Gastroesophageal sphincter (tissue), 4 donors: ENCODE data around the gene OCIAD1. TPM values are rescaled to one million over a fixed set of nuclear protein-coding genes. Genes with fewer than 3 reads are reported as not detected.
"Not testable (repeated sequence)": the region's sequence is repeated elsewhere in the genome, so short reads cannot be mapped to it uniquely, and the experiment has no call there.

Experiments used
- ATAC-seq: fragments of 150-250 bp; one replicate; pipeline ENCODE4 v1.9.1; 2016; ENCODE audit warnings: mild to moderate bottlenecking, moderate library complexity
- H3K27ac ChIP-seq, 4 donors: fragments of 200-600 bp; sonication (generic) in 3 of 4; 1 replicate in 3 of 4; 2 replicates in 1 of 4; pipeline ENCODE4 v1.5.1; 2016 to 2019
- H3K27me3 ChIP-seq: fragments of 200-600 bp; sonication (generic); one replicate; pipeline ENCODE4 v1.5.1; 2019
- H3K36me3 ChIP-seq, 2 donors: fragments of 200-600 bp; sonication (generic); one replicate each; pipeline ENCODE4 v1.5.1; 2019; ENCODE audit warnings: control low read depth in 1 of 2
- H3K4me1 ChIP-seq, 3 donors: fragments of 200-600 bp; sonication (generic); 1 replicate in 2 of 3; 2 replicates in 1 of 3; pipeline ENCODE4 v1.5.1; 2016 to 2019; ENCODE audit warnings: control low read depth in 2 of 3
- H3K4me3 ChIP-seq, 2 donors: fragments of 200-600 bp; sonication (generic); one replicate each; pipeline ENCODE4 v1.5.1; 2019; ENCODE audit warnings: mild to moderate bottlenecking in 1 of 2, moderate library complexity in 1 of 2
- H3K9me3 ChIP-seq, 3 donors: fragments of 200-600 bp; sonication (generic); one replicate each; pipeline ENCODE4 v1.5.1; 2017 to 2019; ENCODE audit warnings: control low read depth in 2 of 3
- EP300 ChIP-seq: sonication (generic); formaldehyde crosslinking; IDR thresholded peaks from one replicate; pipeline ENCODE4 v1.6.1; 2017; ENCODE audit warnings: antibody characterized with exemption, mild to moderate bottlenecking
- POLR2A ChIP-seq, 2 donors: fragments of 450-650 bp; IDR thresholded peaks; one replicate each; pipeline ENCODE4 v1.6.1; 2017; ENCODE audit warnings: antibody characterized with exemption in 2 of 2, mild to moderate bottlenecking in 2 of 2, moderate library complexity in 1 of 2
- POLR2AphosphoS5 ChIP-seq: sonication (generic); formaldehyde crosslinking; IDR thresholded peaks from one replicate; pipeline ENCODE4 v1.6.1; 2017; ENCODE audit warnings: antibody characterized with exemption
- WGBS, 2 donors: methylation state at CpG; one replicate each; pipeline ENCODE4 v1.1.5; 2018; ENCODE audit warnings: low coverage in 1 of 2; 5-methylcytosine and 5-hydroxymethylcytosine counted together
- total RNA-seq, 4 donors: library from RNA; depleted of rRNA; stranded (reverse); fragments of >200 nt; gene quantifications; one replicate each; pipeline ENCODE4 v1.1.0, GENCODE V29; 2016
- TF ChIP-seq, protein P1 (sequence below), 4 experiments: fragments of 200-600 bp in 2 of 4; fragments of 450-650 bp in 2 of 4; sonication (generic) in 1 of 4; IDR thresholded peaks; one replicate each; pipeline ENCODE4 v1.5.1; 2017 to 2019; ENCODE audit warnings: antibody characterized with exemption in 4 of 4, mild to moderate bottlenecking in 2 of 4, moderate library complexity in 2 of 4

The OCIAD1 gene
- total RNA-seq, 4 donors from 2014 or later, result 97.3 to 134 (median 116) TPM

DNA sequence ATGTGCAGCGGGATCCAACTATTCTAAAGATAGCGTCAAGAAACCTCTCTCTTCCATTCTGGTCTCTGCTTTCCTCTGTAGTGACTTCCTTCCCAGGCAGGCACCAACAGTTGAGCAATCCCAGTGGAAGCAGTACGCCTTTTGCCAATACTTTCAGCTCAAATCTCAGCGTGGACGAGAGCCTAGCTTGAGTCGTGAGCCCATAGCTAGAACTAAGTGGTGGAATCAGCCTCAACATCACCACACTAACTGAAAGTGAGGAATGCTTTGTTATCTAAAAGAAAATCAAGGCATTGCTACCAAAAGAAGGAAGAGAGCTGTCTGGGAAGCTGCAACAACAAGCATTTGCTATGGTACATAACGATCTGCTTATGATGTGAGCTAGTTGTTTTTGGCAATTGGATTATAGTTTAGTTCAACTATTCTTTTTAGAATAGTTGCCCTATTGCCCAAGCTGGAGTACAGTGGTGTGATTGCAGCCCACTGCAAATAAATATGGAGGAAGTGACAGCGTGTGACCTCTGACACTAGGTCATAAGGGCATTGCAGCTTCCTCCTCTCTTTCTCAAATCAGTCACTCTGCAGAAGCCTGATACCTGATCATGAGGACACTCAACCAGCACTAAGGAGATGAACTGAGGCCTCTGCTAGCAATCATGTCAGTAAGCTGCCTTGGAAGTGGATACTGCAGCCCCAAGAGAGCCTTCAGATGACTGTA, 26.1 kb upstream of the OCIAD1 start:
- H3K4me1 ChIP-seq, result peaks cover 0 to 14% (median 0%) of the 10 kb centered on the region in 3 donors
- no peak for ATAC-seq
- H3K27ac ChIP-seq, result peak overlapping the region in 1 of 4 donors; percentile 37
- H3K36me3 ChIP-seq, result no peaks in the 10 kb centered on the region
- TF ChIP-seq POLR2AphosphoS5, result no peak
- WGBS, 2 donors, result 76% methylated on average over 6 of the region's 8 CpGs; no CpG with 5 or more reads in 1 of the 2 donors
- H3K4me3 ChIP-seq, result no peak overlapping the region
- H3K27me3 ChIP-seq, result no peaks in the 10 kb centered on the region
- no peaks in the 10 kb centered on the region for H3K9me3 ChIP-seq

DNA sequence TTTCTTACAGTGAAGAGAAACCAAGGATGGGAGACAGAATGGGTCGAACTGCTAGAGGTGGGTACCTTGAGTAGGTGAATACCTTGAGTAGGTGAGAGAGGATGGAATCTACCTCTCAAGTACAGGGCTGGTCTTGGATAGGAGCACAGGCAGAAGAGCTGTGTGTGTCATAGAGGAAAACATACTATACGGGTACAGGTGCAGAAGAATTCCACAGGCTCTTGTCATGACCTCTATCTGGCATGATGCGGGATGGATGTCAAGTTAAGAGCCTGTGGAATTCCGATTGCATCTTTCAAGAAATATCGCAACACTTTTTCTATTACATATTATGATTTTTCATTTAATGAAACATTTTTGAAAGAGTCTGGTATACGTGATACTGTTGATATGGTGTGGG, 18.0 kb upstream of the OCIAD1 start:
- Histone ChIP-seq H3K9me3 (no peaks in the 10 kb centered on the region), H3K4me1 (no peaks in the 10 kb centered on the region), H3K27ac (no peak overlapping the region), H3K4me3 (no peak overlapping the region), H3K27me3 (peaks cover 16% of the 10 kb centered on the region), H3K36me3 (no peaks in the 10 kb centered on the region)
- TF ChIP-seq EP300 (no peak), POLR2AphosphoS5 (no peak), POLR2A (IDR thresholded peaks at IDR 0.05) (no peak)
- TF ChIP-seq, protein P1, sequence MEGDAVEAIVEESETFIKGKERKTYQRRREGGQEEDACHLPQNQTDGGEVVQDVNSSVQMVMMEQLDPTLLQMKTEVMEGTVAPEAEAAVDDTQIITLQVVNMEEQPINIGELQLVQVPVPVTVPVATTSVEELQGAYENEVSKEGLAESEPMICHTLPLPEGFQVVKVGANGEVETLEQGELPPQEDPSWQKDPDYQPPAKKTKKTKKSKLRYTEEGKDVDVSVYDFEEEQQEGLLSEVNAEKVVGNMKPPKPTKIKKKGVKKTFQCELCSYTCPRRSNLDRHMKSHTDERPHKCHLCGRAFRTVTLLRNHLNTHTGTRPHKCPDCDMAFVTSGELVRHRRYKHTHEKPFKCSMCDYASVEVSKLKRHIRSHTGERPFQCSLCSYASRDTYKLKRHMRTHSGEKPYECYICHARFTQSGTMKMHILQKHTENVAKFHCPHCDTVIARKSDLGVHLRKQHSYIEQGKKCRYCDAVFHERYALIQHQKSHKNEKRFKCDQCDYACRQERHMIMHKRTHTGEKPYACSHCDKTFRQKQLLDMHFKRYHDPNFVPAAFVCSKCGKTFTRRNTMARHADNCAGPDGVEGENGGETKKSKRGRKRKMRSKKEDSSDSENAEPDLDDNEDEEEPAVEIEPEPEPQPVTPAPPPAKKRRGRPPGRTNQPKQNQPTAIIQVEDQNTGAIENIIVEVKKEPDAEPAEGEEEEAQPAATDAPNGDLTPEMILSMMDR (IDR thresholded peaks at IDR 0.05), result no peak
- WGBS, 2 donors, result 71 to 78% methylated on average over 6 of the region's 6 CpGs
- ATAC-seq, result no peak

DNA sequence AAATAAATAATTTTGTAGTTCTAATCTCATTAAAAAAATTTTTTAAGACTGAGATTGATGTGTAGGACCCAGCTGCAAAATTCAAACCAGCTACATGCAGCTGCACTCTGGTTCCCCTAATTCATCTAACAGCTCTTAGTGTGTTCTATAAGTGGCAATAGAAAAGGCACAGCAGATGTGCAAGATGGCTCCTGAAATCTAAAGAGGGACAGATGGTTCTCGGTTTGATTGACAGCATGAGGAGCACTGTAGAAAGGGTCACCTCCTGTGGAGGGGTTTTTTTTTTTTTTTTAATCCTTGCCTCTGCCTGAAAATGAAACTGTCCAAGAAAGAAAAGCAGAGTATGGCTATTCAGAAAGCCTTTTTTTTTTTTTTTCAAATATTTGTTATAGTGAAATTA, 16.9 kb upstream of the OCIAD1 start:
- 27 to 36% methylated on average over 1 of the region's 1 CpG for WGBS, 2 donors
- no peak overlapping the region for H3K27ac ChIP-seq
- H3K4me3 ChIP-seq, result no peak overlapping the region
- H3K4me1 ChIP-seq, result no peaks in the 10 kb centered on the region
- H3K27me3 ChIP-seq, result peaks cover 20% of the 10 kb centered on the region
- TF ChIP-seq POLR2A (IDR thresholded peaks at IDR 0.05) (no peak), EP300 (no peak), POLR2AphosphoS5 (no peak)
- TF ChIP-seq, protein P1 (IDR thresholded peaks at IDR 0.05), result no peak
- ATAC-seq, result no peak
- H3K9me3 ChIP-seq, result no peaks in the 10 kb centered on the region
- H3K36me3 ChIP-seq, result no peaks in the 10 kb centered on the region

DNA sequence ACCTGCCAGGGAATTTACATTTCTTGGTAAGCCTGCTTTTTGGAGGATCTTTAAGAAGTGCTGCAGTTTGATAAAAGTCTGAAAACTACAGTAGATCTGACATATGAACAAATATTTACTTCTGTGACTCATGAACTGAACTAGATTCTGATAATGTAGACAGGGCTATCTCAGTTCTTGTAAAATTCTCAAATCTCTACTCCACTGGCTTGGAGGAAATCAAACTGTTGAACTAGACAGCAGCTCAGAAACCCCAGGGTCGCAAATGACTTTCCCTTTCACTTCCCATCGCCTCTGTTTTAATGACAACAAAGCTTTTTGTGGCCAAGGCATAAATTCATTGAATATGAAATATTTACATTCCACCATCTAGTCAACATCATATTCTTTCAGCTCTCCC, 15.4 kb upstream of the OCIAD1 start:
- Histone ChIP-seq H3K36me3 (no peaks in the 10 kb centered on the region), H3K27ac (no peak overlapping the region), H3K9me3 (no peaks in the 10 kb centered on the region), H3K27me3 (peaks cover 20% of the 10 kb centered on the region), H3K4me3 (no peak overlapping the region), H3K4me1 (no peaks in the 10 kb centered on the region)
- TF ChIP-seq POLR2AphosphoS5 (no peak), EP300 (no peak), POLR2A (IDR thresholded peaks at IDR 0.05) (no peak)
- TF ChIP-seq, protein P1 (IDR thresholded peaks at IDR 0.05), result no peak
- 53 to 89% methylated on average over 2 of the region's 2 CpGs for WGBS, 2 donors
- no peak for ATAC-seq

DNA sequence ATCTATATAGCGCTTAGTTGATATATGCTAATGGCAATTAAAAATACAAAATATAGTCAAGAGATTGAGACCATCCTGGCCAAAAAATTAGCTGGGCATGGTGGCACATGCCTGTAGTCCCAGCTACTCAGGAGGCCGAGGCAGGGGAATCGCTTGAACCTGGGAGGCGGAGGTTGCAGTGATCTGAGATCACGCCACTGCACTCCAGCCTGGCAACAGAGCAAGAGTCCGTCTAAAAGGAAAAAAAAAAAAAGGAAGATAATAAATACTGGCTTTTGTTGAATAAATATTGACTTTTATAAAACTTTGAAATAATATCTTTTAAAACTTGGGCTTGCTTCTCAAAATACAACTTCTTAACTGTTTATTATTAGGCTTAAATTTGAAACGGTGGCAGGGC, 14.6 kb upstream of the OCIAD1 start:
- WGBS, 2 donors, result 68 to 90% methylated on average over 6 to 7 of the region's 7 CpGs
- H3K27me3 ChIP-seq, result peaks cover 20% of the 10 kb centered on the region
- H3K36me3 ChIP-seq, H3K27ac ChIP-seq, H3K4me1 ChIP-seq, ATAC-seq, H3K9me3 ChIP-seq, H3K4me3 ChIP-seq: not testable (repeated sequence)

DNA sequence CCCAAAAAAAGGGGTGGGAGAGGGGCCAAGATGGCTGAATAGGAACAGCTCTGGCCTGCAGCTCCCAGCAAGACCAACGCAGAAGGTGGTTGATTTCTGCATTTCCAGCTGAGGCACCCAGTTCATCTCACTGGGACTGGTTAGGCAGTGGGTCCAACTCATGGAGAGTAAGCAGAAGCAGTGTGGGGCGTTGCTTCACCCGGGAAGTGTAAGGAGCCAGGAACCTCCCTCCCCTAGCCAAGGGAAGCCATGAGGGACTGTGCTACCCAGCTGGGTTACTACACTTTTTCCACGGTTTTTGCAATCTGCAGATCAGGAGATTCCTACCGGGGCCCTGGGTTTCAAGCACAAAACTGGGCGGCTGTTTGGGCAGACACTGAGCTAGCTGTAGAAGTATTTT, 13.9 kb upstream of the OCIAD1 start:
- TF ChIP-seq POLR2A (IDR thresholded peaks at IDR 0.05) (no peak), POLR2AphosphoS5 (no peak), EP300 (no peak)
- TF ChIP-seq, protein P1 (IDR thresholded peaks at IDR 0.05), result no peak
- Histone ChIP-seq H3K36me3 (no peaks in the 10 kb centered on the region), H3K9me3 (peaks cover 0 to under 1% (median 0%) of the 10 kb centered on the region in 3 donors), H3K4me1 (no peaks in the 10 kb centered on the region), H3K27me3 (peaks cover 20% of the 10 kb centered on the region), H3K27ac (no peak overlapping the region), H3K4me3 (no peak overlapping the region)
- ATAC-seq, result no peak
- WGBS, 2 donors, result 63 to 67% methylated on average over 1 to 5 of the region's 6 CpGs

DNA sequence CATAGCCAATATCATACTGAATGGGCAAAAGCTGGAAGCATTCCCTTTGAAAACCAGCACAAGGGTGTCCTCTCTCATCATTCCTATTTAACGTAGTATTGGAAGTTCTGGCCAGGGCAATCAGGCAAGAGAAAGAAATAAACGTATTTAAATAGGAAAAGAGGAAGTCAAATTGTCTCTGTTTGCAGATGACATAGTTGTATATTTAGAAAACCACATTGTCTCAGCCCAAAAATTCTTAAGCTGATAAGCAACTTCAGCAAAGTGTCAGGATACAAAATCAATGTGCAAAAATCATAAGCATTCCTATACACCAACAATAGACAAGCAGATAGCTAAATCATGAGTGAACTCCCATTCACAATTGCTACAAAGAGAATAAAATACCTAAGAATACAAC, 9.5 kb upstream of the OCIAD1 start:
- H3K4me3 ChIP-seq, H3K9me3 ChIP-seq, H3K4me1 ChIP-seq, H3K36me3 ChIP-seq, ATAC-seq, H3K27ac ChIP-seq: not testable (repeated sequence)
- WGBS, 2 donors, result 66 to 67% methylated on average over 2 of the region's 2 CpGs
- H3K27me3 ChIP-seq, result peaks cover 25% of the 10 kb centered on the region
